ENCODE results near the gene SAMMSON. TPM values are rescaled to one million over a fixed set of nuclear protein-coding genes. Genes with fewer than 3 reads are reported as not detected.

SAMMSON gene
- total and polyA plus RNA-seq, 10 of the 15 experiments (the other 5 are each of a cell fraction or from before 2014, with no cell fraction given): not detected

- WGBS (ENCODE audit: insufficient coverage, insufficient replicate concordance, low lambda C conversion rate, missing lambda C conversion rate): 5% methylated on average over 1 of the region's 1 CpG
These were observed 111.9 kb downstream of the SAMMSON start for GRCh38 chr3:70111411-70111810.

More at GRCh38 chr3:70111411-70111810, 111.9 kb downstream of the SAMMSON start:
- Histone ChIP-seq H3K27me3 (replicated peaks in 1 of 2; ENCODE audit: control insufficient read depth in 2 of 2, insufficient read depth in 2 of 2, low read length in 1 of 2) (no peaks in the 10 kb centered on the region), H3K9me3 (replicated peaks; ENCODE audit: control insufficient read depth, insufficient read depth, low read length) (no peaks in the 10 kb centered on the region), H4K20me1 (ENCODE audit: control insufficient read depth, insufficient read depth) (no peaks in the 10 kb centered on the region), H3K79me2 (ENCODE audit: control insufficient read depth, insufficient read depth, low read length) (no peaks in the 10 kb centered on the region), H3K9ac (ENCODE audit: control insufficient read depth, insufficient read depth, low read length) (no peak overlapping the region), H3K4me1 (ENCODE audit: control insufficient read depth, insufficient read depth, low read length) (no peaks in the 10 kb centered on the region), H3K4me3 (no peak overlapping the region), H3K27ac (ENCODE audit: control insufficient read depth, insufficient read depth) (no peak overlapping the region), H3K36me3 (ENCODE audit: control insufficient read depth in 2 of 2, insufficient read depth in 2 of 2, low read length in 1 of 2) (no peaks in the 10 kb centered on the region), H2AFZ (ENCODE audit: control insufficient read depth, low read depth, low read length) (no peak overlapping the region), H3K4me2 (ENCODE audit: control insufficient read depth, insufficient read depth) (no peak overlapping the region)
- ChIA-PET POLR2A (no interaction called here), RAD21 (ENCODE audit: unreplicated experiment) (no interaction called here), SMC1A (ENCODE audit: uncharacterized antibody, unreplicated experiment) (interaction anchor here (1.1 kb wide), 1 partner anchor 9 kb away, joined by 3 read pairs; no protein-coding TSS in a partner anchor), CTCF (interaction anchor here (1.0 to 1.1 kb wide), 3 partner anchors 9 to 25 kb away, joined by 3 to 4 read pairs (median 3); no protein-coding TSS in a partner anchor)
- no peak for TF ChIP-seq ZNF274 (IDR thresholded peaks at IDR 0.05; ENCODE audit: insufficient read depth, insufficient read length)
- TF ChIP-seq MAX (IDR thresholded peaks at IDR 0.05; ENCODE audit: low read depth, low read length): no peak
- no peak for TF ChIP-seq NFXL1 (IDR thresholded peaks at IDR 0.05; ENCODE audit: borderline replicate concordance)
- TF ChIP-seq NFYB (IDR thresholded peaks at IDR 0.05; ENCODE audit: insufficient read depth, low read depth, low read length): no peak
- TF ChIP-seq ZNF687 (IDR thresholded peaks at IDR 0.05): no peak
- no peak for TF ChIP-seq SP1 (IDR thresholded peaks at IDR 0.05; ENCODE audit: low read depth, low read length)
- TF ChIP-seq ZBED1 (IDR thresholded peaks at IDR 0.05; ENCODE audit: borderline replicate concordance): no peak
- TF ChIP-seq SPI1 (IDR thresholded peaks at IDR 0.05; ENCODE audit: borderline replicate concordance, insufficient read depth, low read depth, low read length): no peak
- no peak for TF ChIP-seq ESRRA (IDR thresholded peaks at IDR 0.05; ENCODE audit: low read length)
- no peak for TF ChIP-seq MYC (IDR thresholded peaks at IDR 0.05; ENCODE audit: insufficient read depth, insufficient read length, insufficient replicate concordance, low read length, severe bottlenecking)
- TF ChIP-seq TAF1 (IDR thresholded peaks at IDR 0.05; ENCODE audit: borderline replicate concordance, low read depth, low read length): no peak
- TF ChIP-seq IKZF2 (IDR thresholded peaks at IDR 0.05): no peak
- TF ChIP-seq CHD1 (IDR thresholded peaks at IDR 0.05; ENCODE audit: low read depth, low read length): no peak
- TF ChIP-seq CBX3 (IDR thresholded peaks at IDR 0.05; ENCODE audit: borderline replicate concordance, low read depth): no peak
- in situ Hi-C loops (cut with MboI) (no loop called here), intact Hi-C loops (cut with micrococcal nuclease; ENCODE audit: unreplicated experiment) (no loop called here)
- no TSS peak for BruUV-seq (replicated peaks)
- FAIRE-seq (no peak), ATAC-seq (no peak), DNase-seq (ENCODE audit: low read depth, low spot score) (no peak)

Data from GM12878 (cell line).